Measurements from ENCODE around the gene ECM1. TPM values are rescaled to one million over a fixed set of nuclear protein-coding genes. Genes with fewer than 3 reads are reported as not detected.

The ECM1 gene
- total and polyA plus RNA-seq, 2 donors = 0.71 to 4.6 TPM

DNA sequence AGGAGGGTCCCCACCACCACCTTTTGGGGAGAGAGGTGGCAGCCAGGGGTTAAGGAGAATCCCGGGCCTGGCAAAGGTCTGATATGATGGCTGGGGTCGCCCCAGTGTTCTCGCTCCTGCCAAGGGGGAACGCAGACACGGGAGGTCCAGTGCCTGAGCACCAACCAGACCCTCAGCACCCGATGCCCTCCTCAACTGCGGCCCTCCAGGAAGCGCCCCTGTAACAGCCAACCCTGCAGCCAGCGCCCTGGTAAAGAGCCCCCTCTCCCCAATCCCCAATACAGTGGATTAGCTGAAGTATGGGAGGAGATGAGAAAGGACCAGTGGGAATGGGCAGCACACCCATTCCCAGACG lies 51.7 kb downstream of the ECM1 start:
- Histone ChIP-seq H3K4me1 (ENCODE audit: control insufficient read depth in 2 of 2, insufficient read depth in 2 of 2, low read length in 2 of 2) (peaks cover 24 to 57% of the 10 kb centered on the region in 2 donors), H3K4me3 (ENCODE audit: low read length in 2 of 2) (no peak overlapping the region), H3K27me3 (ENCODE audit: control insufficient read depth in 2 of 2, insufficient read depth in 1 of 2, low read length in 1 of 2) (no peaks in the 10 kb centered on the region), H3K9me3 (ENCODE audit: control insufficient read depth in 2 of 2, insufficient read depth in 1 of 2, low read length in 1 of 2) (peaks cover 0 to 4% of the 10 kb centered on the region in 2 donors), H3K27ac (ENCODE audit: low read depth in 1 of 2, low read length in 1 of 2) (no peak overlapping the region), H3K36me3 (ENCODE audit: control insufficient read depth in 2 of 2, insufficient read depth in 2 of 2, low read length in 1 of 2) (no peaks in the 10 kb centered on the region)
- DNase-seq (ENCODE audit: low read depth in 6 of 9, low spot score in 9 of 9) = no peak
- 84% methylated on average over 10 of the region's 10 CpGs for WGBS

DNA sequence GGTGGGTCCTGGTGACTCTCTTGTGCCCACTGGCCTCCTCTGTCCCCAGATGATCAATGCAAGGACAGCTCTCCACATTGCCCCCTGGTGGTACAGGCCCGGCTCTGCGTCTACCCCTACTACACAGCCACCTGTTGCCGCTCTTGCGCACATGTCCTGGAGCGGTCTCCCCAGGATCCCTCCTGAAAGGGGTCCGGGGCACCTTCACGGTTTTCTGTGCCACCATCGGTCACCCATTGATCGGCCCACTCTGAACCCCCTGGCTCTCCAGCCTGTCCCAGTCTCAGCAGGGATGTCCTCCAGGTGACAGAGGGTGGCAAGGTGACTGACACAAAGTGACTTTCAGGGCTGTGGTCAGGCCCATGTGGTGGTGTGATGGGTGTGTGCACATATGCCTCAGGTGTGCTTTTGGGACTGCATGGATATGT lies 52.1 kb downstream of the ECM1 start:
- Histone ChIP-seq H3K27me3 (ENCODE audit: control insufficient read depth in 2 of 2, insufficient read depth in 1 of 2, low read length in 1 of 2) (no peaks in the 10 kb centered on the region), H3K27ac (ENCODE audit: low read depth in 1 of 2, low read length in 1 of 2) (peak overlapping the region; percentile 20 to 99), H3K9me3 (ENCODE audit: control insufficient read depth in 2 of 2, insufficient read depth in 1 of 2, low read length in 1 of 2) (peaks cover 0 to 4% of the 10 kb centered on the region in 2 donors), H3K36me3 (ENCODE audit: control insufficient read depth in 2 of 2, insufficient read depth in 2 of 2, low read length in 1 of 2) (no peaks in the 10 kb centered on the region), H3K4me1 (ENCODE audit: control insufficient read depth in 2 of 2, insufficient read depth in 2 of 2, low read length in 2 of 2) (peaks cover 24 to 60% of the 10 kb centered on the region in 2 donors), H3K4me3 (ENCODE audit: low read length in 2 of 2) (no peak overlapping the region)
- peak in 5 of 9 donors; percentile 46 to 80 (median 70) for DNase-seq (ENCODE audit: low read depth in 6 of 9, low spot score in 9 of 9)
- WGBS = 25% methylated on average over 9 of the region's 9 CpGs

DNA sequence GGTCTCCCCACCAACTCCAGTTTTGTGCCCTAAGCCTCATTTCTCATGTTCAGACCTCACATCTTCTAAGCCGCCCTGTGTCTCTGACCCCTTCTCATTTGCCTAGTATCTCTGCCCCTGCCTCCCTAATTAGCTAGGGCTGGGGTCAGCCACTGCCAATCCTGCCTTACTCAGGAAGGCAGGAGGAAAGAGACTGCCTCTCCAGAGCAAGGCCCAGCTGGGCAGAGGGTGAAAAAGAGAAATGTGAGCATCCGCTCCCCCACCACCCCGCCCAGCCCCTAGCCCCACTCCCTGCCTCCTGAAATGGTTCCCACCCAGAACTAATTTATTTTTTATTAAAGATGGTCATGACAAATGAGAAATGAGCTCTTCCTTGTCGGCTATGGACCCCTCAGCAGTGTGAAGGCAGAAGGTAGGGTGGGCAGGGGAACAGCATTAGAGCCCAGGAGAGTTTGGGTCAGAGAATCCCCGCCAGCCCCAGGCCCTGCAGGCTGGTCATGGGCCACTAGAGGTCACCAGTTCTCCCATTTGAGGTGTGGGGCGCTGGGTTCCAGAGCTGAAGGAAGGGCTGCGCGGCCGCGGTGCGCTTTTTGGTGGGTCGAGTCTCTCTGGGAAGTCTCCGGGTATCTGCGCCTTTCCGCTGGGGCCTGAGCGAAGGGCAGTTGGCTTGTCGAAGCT lies 52.8 kb downstream of the ECM1 start:
- Histone ChIP-seq H3K4me3 (ENCODE audit: low read length in 2 of 2) (peak overlapping the region; percentile 55 to 61), H3K4me1 (ENCODE audit: control insufficient read depth in 2 of 2, insufficient read depth in 2 of 2, low read length in 2 of 2) (peaks cover 24 to 67% of the 10 kb centered on the region in 2 donors), H3K9me3 (ENCODE audit: control insufficient read depth in 2 of 2, insufficient read depth in 1 of 2, low read length in 1 of 2) (peaks cover 0 to 4% of the 10 kb centered on the region in 2 donors), H3K27me3 (ENCODE audit: control insufficient read depth in 2 of 2, insufficient read depth in 1 of 2, low read length in 1 of 2) (no peaks in the 10 kb centered on the region), H3K36me3 (ENCODE audit: control insufficient read depth in 2 of 2, insufficient read depth in 2 of 2, low read length in 1 of 2) (no peaks in the 10 kb centered on the region), H3K27ac (ENCODE audit: low read depth in 1 of 2, low read length in 1 of 2) (peak overlapping the region; percentile 97 to 99)
- WGBS = 18% methylated on average over 17 of the region's 17 CpGs
- DNase-seq (ENCODE audit: low read depth in 6 of 9, low spot score in 9 of 9) = peak in 8 of 9 donors; percentile 61 to 89 (median 74)

- peaks cover 26 to 74% of the 10 kb centered on the region in 2 donors for H3K4me1 ChIP-seq (ENCODE audit: control insufficient read depth in 2 of 2, insufficient read depth in 2 of 2, low read length in 2 of 2)
- under 1% methylated on average over 32 of the region's 32 CpGs for WGBS
These were observed 53.5 kb downstream of the ECM1 start for GRCh38 chr1:150561254-150561973.

DNA sequence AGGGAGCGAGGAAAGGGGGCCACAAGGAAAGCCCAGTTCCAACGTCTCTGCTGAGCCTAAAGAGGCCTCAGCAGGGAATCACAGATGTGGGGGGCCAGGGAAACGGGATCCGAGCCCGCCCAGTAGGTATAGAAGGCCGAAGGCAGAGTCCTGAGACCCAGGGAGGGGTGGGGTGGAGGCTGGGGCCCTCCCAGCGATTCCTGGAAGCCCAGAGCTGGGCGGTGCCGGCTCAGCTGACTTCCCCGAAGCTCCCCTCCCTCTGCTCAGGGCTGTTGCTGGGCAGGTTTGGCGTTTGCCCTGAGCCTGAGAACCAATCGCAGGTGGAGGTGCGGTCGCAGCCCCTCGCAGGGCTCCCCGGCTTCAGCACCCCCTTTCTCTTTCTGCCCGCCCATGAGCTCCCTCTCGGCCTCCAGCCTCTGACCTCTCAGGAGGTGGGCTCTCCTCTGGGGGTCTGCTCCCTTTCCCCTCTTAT lies 54.1 kb downstream of the ECM1 start:
- H3K27me3 ChIP-seq (ENCODE audit: control insufficient read depth in 2 of 2, insufficient read depth in 1 of 2, low read length in 1 of 2) = no peaks in the 10 kb centered on the region
- peaks cover 0 to 7% of the 10 kb centered on the region in 2 donors for H3K9me3 ChIP-seq (ENCODE audit: control insufficient read depth in 2 of 2, insufficient read depth in 1 of 2, low read length in 1 of 2)
- under 1% methylated on average over 18 of the region's 18 CpGs for WGBS
- DNase-seq (ENCODE audit: low read depth in 6 of 9, low spot score in 9 of 9) = peak in 8 of 9 donors; percentile 65 to 92 (median 76)
- peak overlapping the region; percentile 55 to 61 for H3K4me3 ChIP-seq (ENCODE audit: low read length in 2 of 2)
- no peaks in the 10 kb centered on the region for H3K36me3 ChIP-seq (ENCODE audit: control insufficient read depth in 2 of 2, insufficient read depth in 2 of 2, low read length in 1 of 2)
- H3K4me1 ChIP-seq (ENCODE audit: control insufficient read depth in 2 of 2, insufficient read depth in 2 of 2, low read length in 2 of 2) = peaks cover 32 to 80% of the 10 kb centered on the region in 2 donors
- peak overlapping the region; percentile 97 to 99 for H3K27ac ChIP-seq (ENCODE audit: low read depth in 1 of 2, low read length in 1 of 2)

More at GRCh38 chr1:150561254-150561973, 53.5 kb downstream of the ECM1 start:
- Histone ChIP-seq H3K27ac (ENCODE audit: low read depth in 1 of 2, low read length in 1 of 2) (peak overlapping the region; percentile 97 to 99), H3K27me3 (ENCODE audit: control insufficient read depth in 2 of 2, insufficient read depth in 1 of 2, low read length in 1 of 2) (no peaks in the 10 kb centered on the region), H3K36me3 (ENCODE audit: control insufficient read depth in 2 of 2, insufficient read depth in 2 of 2, low read length in 1 of 2) (no peaks in the 10 kb centered on the region), H3K4me3 (ENCODE audit: low read length in 2 of 2) (peak overlapping the region; percentile 55 to 61), H3K9me3 (ENCODE audit: control insufficient read depth in 2 of 2, insufficient read depth in 1 of 2, low read length in 1 of 2) (peaks cover 0 to 4% of the 10 kb centered on the region in 2 donors)
- peak in 7 of 9 donors; percentile 48 to 84 (median 58) for DNase-seq (ENCODE audit: low read depth in 6 of 9, low spot score in 9 of 9)

DNA sequence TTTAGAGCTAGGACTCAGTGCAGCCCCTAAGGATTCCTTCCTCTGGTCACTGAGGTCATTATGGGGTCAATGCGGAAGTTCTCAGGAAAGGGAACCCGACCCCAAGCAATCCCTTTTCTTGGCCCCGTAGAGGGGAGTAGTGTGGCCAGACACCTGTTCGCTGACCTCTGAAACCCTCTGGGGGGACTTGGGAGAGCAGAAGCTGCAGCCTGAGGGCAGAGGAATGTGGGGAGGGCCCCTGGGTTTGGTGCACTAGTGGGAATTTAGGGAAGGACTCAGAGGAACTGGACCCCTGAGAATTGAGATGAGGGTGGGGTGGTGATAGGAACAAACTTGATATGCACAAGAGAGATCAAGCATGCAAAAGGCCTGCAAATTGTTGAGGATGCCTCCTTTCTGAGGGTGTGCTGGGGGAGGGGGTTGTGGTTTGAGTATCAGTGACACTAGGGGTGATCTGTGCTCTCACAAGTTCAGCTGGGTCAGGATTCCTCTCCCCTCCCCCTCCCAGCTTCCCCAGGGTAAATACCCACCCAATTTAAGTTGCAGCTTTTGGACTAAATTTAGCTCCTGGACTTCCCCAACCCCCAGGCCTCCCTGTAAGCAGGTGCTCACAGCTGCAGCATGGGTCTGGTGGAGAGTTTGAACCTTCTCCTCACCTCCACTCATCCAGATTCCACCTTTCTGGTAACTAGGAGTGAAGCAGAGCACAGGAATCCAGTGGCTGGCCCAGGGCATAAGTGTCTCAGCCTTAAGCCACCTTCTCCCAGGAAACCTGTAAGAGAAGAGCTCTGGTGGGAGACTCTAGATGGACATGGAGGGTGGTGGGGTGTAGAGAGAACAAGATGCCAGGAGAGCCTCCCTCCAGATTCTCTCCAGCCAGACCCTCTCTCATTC lies 54.8 kb downstream of the ECM1 start:
- H3K4me3 ChIP-seq (ENCODE audit: low read length in 2 of 2) = peak overlapping the region; percentile 55 to 61
- no peaks in the 10 kb centered on the region for H3K36me3 ChIP-seq (ENCODE audit: control insufficient read depth in 2 of 2, insufficient read depth in 2 of 2, low read length in 1 of 2)
- no peaks in the 10 kb centered on the region for H3K27me3 ChIP-seq (ENCODE audit: control insufficient read depth in 2 of 2, insufficient read depth in 1 of 2, low read length in 1 of 2)
- WGBS = 12% methylated on average over 4 of the region's 4 CpGs
- H3K4me1 ChIP-seq (ENCODE audit: control insufficient read depth in 2 of 2, insufficient read depth in 2 of 2, low read length in 2 of 2) = peaks cover 36 to 87% of the 10 kb centered on the region in 2 donors
- H3K9me3 ChIP-seq (ENCODE audit: control insufficient read depth in 2 of 2, insufficient read depth in 1 of 2, low read length in 1 of 2) = peaks cover 0 to 7% of the 10 kb centered on the region in 2 donors
- DNase-seq (ENCODE audit: low read depth in 6 of 9, low spot score in 9 of 9) = peak in 8 of 9 donors; percentile 55 to 89 (median 77)
- peak overlapping the region; percentile 97 to 99 for H3K27ac ChIP-seq (ENCODE audit: low read depth in 1 of 2, low read length in 1 of 2)

Other genes starting within 250 kb of the ECM1 start
- gene APH1A, start 239.1 kb upstream of the ECM1 start, total RNA-seq = 74.2 TPM
- 102 TPM for gene APH1A, start 239.1 kb upstream of the ECM1 start, polyA plus RNA-seq
- 90.5 TPM for gene C1orf54, start 235.3 kb upstream of the ECM1 start, total RNA-seq
- gene C1orf54, start 235.3 kb upstream of the ECM1 start, polyA plus RNA-seq = 65.6 TPM
- 3.4 TPM for gene CIART, start 225.6 kb upstream of the ECM1 start, total RNA-seq
- 3.1 TPM for gene CIART, start 225.6 kb upstream of the ECM1 start, polyA plus RNA-seq
- gene MRPS21, start 214.2 kb upstream of the ECM1 start, total RNA-seq = 97.1 TPM
- gene MRPS21, start 214.2 kb upstream of the ECM1 start, polyA plus RNA-seq = 114 TPM
- 57.2 TPM for gene PRPF3, start 186.6 kb upstream of the ECM1 start, total RNA-seq
- 79.3 TPM for gene PRPF3, start 186.6 kb upstream of the ECM1 start, polyA plus RNA-seq
- 6.2 TPM for gene RPRD2, start 144.0 kb upstream of the ECM1 start, total RNA-seq
- 7.1 TPM for gene RPRD2, start 144.0 kb upstream of the ECM1 start, polyA plus RNA-seq
- 12.6 TPM for gene TARS2, start 20.7 kb upstream of the ECM1 start, total RNA-seq
- 17.5 TPM for gene TARS2, start 20.7 kb upstream of the ECM1 start, polyA plus RNA-seq
- 0.19 TPM for gene FALEC, start 7.6 kb downstream of the ECM1 start, total RNA-seq
- 0.16 TPM for gene FALEC, start 7.6 kb downstream of the ECM1 start, polyA plus RNA-seq
- gene ADAMTSL4, start 41.3 kb downstream of the ECM1 start, total RNA-seq = 0.80 TPM
- 17.9 TPM for gene ADAMTSL4, start 41.3 kb downstream of the ECM1 start, polyA plus RNA-seq
- 129 TPM for gene MCL1, start 71.5 kb downstream of the ECM1 start, total RNA-seq
- 200 TPM for gene MCL1, start 71.5 kb downstream of the ECM1 start, polyA plus RNA-seq
- gene ENSA, start 121.5 kb downstream of the ECM1 start, total RNA-seq = 149 TPM
- gene ENSA, start 121.5 kb downstream of the ECM1 start, polyA plus RNA-seq = 148 TPM
- gene GOLPH3L, start 189.0 kb downstream of the ECM1 start, total RNA-seq = 12.2 TPM
- 16.5 TPM for gene GOLPH3L, start 189.0 kb downstream of the ECM1 start, polyA plus RNA-seq
- gene HORMAD1, start 212.8 kb downstream of the ECM1 start, total RNA-seq = 0.57 TPM
- gene HORMAD1, start 212.8 kb downstream of the ECM1 start, polyA plus RNA-seq = 0.23 TPM

Data from thymus (tissue), 11 donors.